Measurements from ENCODE around the gene ZNF268. TPM values are rescaled to one million over a fixed set of nuclear protein-coding genes. Genes with fewer than 3 reads are reported as not detected.
"Not testable (repeated sequence)": the region's sequence is repeated elsewhere in the genome, so short reads cannot be mapped to it uniquely, and the experiment has no call there.

ZNF268 gene
- total RNA-seq, 1 experiment from 2014 or later: 12.2 TPM

DNA sequence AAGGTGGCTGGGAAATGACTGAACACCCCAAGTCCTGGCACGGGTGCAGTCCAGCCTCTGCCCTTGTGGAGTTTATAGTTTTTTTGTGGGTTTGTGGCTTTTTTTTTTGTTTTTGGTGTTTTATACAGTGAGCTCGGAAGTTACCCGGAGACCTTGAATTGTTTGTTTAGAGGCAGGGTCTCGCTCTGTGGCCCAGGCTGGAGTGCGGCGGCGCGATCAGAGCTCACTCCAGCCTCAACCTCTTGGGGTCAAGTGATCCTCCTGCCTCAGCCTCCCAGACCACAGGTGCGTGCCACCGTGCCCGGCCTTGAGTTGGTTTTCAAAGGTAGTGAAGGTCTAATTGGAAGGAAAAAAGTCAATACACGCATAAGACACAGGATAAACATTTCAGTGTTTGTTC is 55.3 kb downstream of the ZNF268 start (continued):
- TF ChIP-seq ELF1 (IDR thresholded peaks at IDR 0.05; ENCODE audit: borderline replicate concordance, low read depth) (no peak), RAD21 (IDR thresholded peaks at IDR 0.05; ENCODE audit: low read depth) (no peak)

DNA sequence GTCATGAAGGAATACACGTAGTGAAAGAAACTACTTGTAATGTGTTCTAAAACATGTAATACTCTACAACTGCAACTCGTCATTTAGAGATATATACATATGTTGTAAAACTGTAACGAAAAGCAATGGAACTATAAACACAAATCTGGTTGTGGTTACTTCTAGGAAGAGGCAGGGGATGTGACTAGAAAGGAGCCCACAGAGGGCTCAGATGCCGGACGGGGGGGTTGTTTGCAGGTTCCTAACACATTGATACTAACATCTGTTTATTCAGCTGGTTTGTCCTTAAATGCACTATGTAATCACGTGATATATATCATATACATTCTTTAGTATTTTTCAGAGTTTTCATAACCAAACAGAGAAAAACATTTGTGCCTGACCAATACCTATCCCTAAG is 70.4 kb downstream of the ZNF268 start:
- no TSS peak for BruUV-seq (replicated peaks)
- H3K9ac ChIP-seq (ENCODE audit: low read length): no peak overlapping the region

DNA sequence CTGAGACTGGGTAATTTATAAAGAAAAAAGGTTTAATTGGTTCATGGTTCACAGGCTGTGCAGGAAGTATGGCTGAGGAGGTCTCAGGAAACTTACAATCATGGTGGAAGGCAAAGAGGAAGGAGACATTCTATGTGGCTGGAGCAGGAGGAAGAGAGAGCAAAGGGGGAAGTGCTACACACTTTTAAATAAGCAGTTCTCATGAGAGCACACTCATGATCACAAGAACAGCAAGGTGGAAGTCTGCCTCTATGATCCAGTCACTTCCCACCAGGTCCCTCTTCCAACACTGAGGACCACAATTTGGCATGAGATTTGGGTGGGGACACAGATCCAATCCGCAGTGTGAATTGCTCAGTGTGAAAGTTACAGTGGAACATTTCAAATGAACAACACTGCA is 74.5 kb downstream of the ZNF268 start:
- H3K36me3 ChIP-seq (ENCODE audit: control insufficient read depth in 1 of 2, insufficient read depth in 2 of 2, low read length in 2 of 2); POLR2A ChIA-PET; intact Hi-C loops (cut with micrococcal nuclease); H3K4me3 ChIP-seq (replicated peaks in 1 of 2; ENCODE audit: low read depth in 1 of 2, low read length in 2 of 2); H3K27ac ChIP-seq (ENCODE audit: low read depth, low read length); H4K20me1 ChIP-seq (ENCODE audit: insufficient read depth); H3K9ac ChIP-seq (ENCODE audit: low read length); H3K4me1 ChIP-seq (ENCODE audit: control insufficient read depth in 1 of 2, insufficient read depth in 2 of 2, low read length in 2 of 2); CTCF ChIA-PET; H3K9me3 ChIP-seq (ENCODE audit: control insufficient read depth in 1 of 2, insufficient read depth in 1 of 2, low read depth in 1 of 2, low read length in 2 of 2); H3K9me2 ChIP-seq (ENCODE audit: insufficient read depth); H3K4me2 ChIP-seq (ENCODE audit: low read length); H3K79me2 ChIP-seq (ENCODE audit: insufficient read depth, low read length); H3K27me3 ChIP-seq (ENCODE audit: insufficient read depth, low read length); BruUV-seq (replicated peaks); H2AFZ ChIP-seq (ENCODE audit: low read depth, low read length, poor library complexity, severe bottlenecking); DNase-seq (ENCODE audit: low read depth, low spot score); RAD21 ChIA-PET (ENCODE audit: low non-redundant PET in 1 of 2, low total read pairs in 2 of 2, uncharacterized antibody in 2 of 2, unreplicated experiment in 2 of 2); ATAC-seq: not testable (repeated sequence)

More for the DNA sequence above, 70.4 kb downstream of the ZNF268 start:
- no peak overlapping the region for H3K27ac ChIP-seq (ENCODE audit: low read depth, low read length)
- H3K4me2 ChIP-seq (ENCODE audit: low read length): no peak overlapping the region
- no peaks in the 10 kb centered on the region for H3K9me2 ChIP-seq (ENCODE audit: insufficient read depth)
- H4K20me1 ChIP-seq (ENCODE audit: insufficient read depth): no peaks in the 10 kb centered on the region
- no peaks in the 10 kb centered on the region for H3K4me1 ChIP-seq (ENCODE audit: control insufficient read depth in 1 of 2, insufficient read depth in 2 of 2, low read length in 2 of 2)
- ATAC-seq (no peak), DNase-seq (ENCODE audit: low read depth, low spot score) (no peak)
- H2AFZ ChIP-seq (ENCODE audit: low read depth, low read length, poor library complexity, severe bottlenecking): no peak overlapping the region
- no peak overlapping the region for H3K4me3 ChIP-seq (replicated peaks in 1 of 2; ENCODE audit: low read depth in 1 of 2, low read length in 2 of 2)
- ChIA-PET POLR2A (no interaction called here), RAD21 (ENCODE audit: low non-redundant PET in 1 of 2, low total read pairs in 2 of 2, uncharacterized antibody in 2 of 2, unreplicated experiment in 2 of 2) (no interaction called here), CTCF (no interaction called here)
- intact Hi-C loops (cut with micrococcal nuclease): no loop called here
- TF ChIP-seq SP1 (IDR thresholded peaks at IDR 0.05; ENCODE audit: low read depth) (no peak), TCF7L2 (IDR thresholded peaks at IDR 0.05; ENCODE audit: borderline replicate concordance, extremely low read depth, insufficient read depth, insufficient read length) (no peak), YY1 (IDR thresholded peaks at IDR 0.05; ENCODE audit: extremely low read depth, insufficient replicate concordance, low read depth, low read length) (no peak)
- TF ChIP-seq, protein P1, sequence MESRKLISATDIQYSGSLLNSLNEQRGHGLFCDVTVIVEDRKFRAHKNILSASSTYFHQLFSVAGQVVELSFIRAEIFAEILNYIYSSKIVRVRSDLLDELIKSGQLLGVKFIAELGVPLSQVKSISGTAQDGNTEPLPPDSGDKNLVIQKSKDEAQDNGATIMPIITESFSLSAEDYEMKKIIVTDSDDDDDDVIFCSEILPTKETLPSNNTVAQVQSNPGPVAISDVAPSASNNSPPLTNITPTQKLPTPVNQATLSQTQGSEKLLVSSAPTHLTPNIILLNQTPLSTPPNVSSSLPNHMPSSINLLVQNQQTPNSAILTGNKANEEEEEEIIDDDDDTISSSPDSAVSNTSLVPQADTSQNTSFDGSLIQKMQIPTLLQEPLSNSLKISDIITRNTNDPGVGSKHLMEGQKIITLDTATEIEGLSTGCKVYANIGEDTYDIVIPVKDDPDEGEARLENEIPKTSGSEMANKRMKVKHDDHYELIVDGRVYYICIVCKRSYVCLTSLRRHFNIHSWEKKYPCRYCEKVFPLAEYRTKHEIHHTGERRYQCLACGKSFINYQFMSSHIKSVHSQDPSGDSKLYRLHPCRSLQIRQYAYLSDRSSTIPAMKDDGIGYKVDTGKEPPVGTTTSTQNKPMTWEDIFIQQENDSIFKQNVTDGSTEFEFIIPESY (IDR thresholded peaks at IDR 0.05; ENCODE audit: extremely low read depth, insufficient replicate concordance, low read length): no peak
- TF ChIP-seq, protein P2, sequence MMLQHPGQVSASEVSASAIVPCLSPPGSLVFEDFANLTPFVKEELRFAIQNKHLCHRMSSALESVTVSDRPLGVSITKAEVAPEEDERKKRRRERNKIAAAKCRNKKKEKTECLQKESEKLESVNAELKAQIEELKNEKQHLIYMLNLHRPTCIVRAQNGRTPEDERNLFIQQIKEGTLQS (IDR thresholded peaks at IDR 0.05): no peak
- H3K36me3 ChIP-seq (ENCODE audit: control insufficient read depth in 1 of 2, insufficient read depth in 2 of 2, low read length in 2 of 2): no peaks in the 10 kb centered on the region
- H3K27me3 ChIP-seq (ENCODE audit: insufficient read depth, low read length): no peaks in the 10 kb centered on the region
- H3K9me3 ChIP-seq (ENCODE audit: control insufficient read depth in 1 of 2, insufficient read depth in 1 of 2, low read depth in 1 of 2, low read length in 2 of 2): peaks cover 0 to 5% of the 10 kb centered on the region in 2 experiments; a peak in 1 of 4 replicates
- H3K79me2 ChIP-seq (ENCODE audit: insufficient read depth, low read length): no peaks in the 10 kb centered on the region

All from HCT116 (cell line).